Osteocyte (in vitro differentiated cells): ENCODE measurements around the gene PRKG1. TPM values are rescaled to one million over a fixed set of nuclear protein-coding genes. Genes with fewer than 3 reads are reported as not detected.

ENCODE experiments used
- DNase-seq: peaks from one replicate; pipeline ENCODE4 v3.0.0; 2021; ENCODE audit warnings: mixed read lengths; ENCODE audit not compliant: unreplicated experiment; ENCODE audit errors: extremely low spot score
- H3K27ac Mint-ChIP-seq: one replicate; pipeline ENCODE4 v1.8.0; 2021; ENCODE audit warnings: mild to moderate bottlenecking, mixed read lengths; ENCODE audit not compliant: unreplicated experiment
- H3K27me3 Mint-ChIP-seq: one replicate; pipeline ENCODE4 v1.8.0; 2021; ENCODE audit warnings: mixed read lengths; ENCODE audit not compliant: unreplicated experiment
- H3K36me3 Mint-ChIP-seq: one replicate; pipeline ENCODE4 v1.8.0; 2021; ENCODE audit warnings: mixed read lengths; ENCODE audit not compliant: unreplicated experiment
- H3K4me1 Mint-ChIP-seq: one replicate; pipeline ENCODE4 v1.8.0; 2021; ENCODE audit warnings: mixed read lengths; ENCODE audit not compliant: unreplicated experiment
- H3K4me3 Mint-ChIP-seq: one replicate; pipeline ENCODE4 v1.8.0; 2021; ENCODE audit warnings: mild to moderate bottlenecking, moderate library complexity, mixed read lengths; ENCODE audit not compliant: unreplicated experiment
- H3K9me3 Mint-ChIP-seq: one replicate; pipeline ENCODE4 v1.8.0; 2021; ENCODE audit warnings: mixed read lengths; ENCODE audit not compliant: unreplicated experiment
- total RNA-seq: library from RNA; stranded (reverse); gene quantifications from 2 replicates; pipeline ENCODE4 v1.2.1, GENCODE V29; 2021
- TF ChIP-seq, protein P1 (sequence below): fragments of 200-600 bp; sonication (generic); IDR thresholded peaks from 2 replicates; pipeline ENCODE4 v1.5.0; 2021; ENCODE audit warnings: antibody characterized with exemption, mild to moderate bottlenecking, moderate library complexity

PRKG1 gene
- total RNA-seq, 1 donor from 2014 or later: 10.8 TPM

DNA sequence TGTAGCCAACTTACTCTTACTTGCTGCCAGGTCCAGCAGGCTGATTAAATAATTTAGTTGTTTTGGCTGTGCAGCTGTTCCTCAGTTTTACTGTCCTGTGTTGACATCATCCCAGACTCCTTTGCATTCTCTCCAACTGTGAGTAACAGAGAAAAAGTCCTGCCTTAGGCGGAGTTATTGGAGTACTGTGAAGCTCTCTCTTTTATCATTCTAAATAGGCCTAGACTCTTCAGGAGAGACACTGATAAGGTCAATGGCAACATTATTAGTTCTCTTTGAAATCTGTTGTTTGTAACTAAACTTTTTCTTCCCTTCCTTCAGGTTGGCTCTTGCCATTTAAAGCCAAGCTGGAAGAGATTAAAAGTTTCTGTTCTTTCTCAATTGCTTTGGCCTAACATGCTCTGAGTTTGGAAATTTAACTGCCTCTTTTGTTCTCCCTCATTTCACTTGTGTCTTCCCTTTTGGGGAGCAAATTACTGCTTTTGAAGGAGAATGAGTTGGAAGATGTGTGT lies 840.8 kb downstream of the PRKG1 start:
- Mint-ChIP-seq H3K4me3 (no peak overlapping the region), H3K9me3 (no peaks in the 10 kb centered on the region), H3K4me1 (peaks cover 7% of the 10 kb centered on the region), H3K27ac (no peak overlapping the region), H3K36me3 (no peaks in the 10 kb centered on the region), H3K27me3 (no peaks in the 10 kb centered on the region)
- DNase-seq: no peak
- TF ChIP-seq, protein P1, sequence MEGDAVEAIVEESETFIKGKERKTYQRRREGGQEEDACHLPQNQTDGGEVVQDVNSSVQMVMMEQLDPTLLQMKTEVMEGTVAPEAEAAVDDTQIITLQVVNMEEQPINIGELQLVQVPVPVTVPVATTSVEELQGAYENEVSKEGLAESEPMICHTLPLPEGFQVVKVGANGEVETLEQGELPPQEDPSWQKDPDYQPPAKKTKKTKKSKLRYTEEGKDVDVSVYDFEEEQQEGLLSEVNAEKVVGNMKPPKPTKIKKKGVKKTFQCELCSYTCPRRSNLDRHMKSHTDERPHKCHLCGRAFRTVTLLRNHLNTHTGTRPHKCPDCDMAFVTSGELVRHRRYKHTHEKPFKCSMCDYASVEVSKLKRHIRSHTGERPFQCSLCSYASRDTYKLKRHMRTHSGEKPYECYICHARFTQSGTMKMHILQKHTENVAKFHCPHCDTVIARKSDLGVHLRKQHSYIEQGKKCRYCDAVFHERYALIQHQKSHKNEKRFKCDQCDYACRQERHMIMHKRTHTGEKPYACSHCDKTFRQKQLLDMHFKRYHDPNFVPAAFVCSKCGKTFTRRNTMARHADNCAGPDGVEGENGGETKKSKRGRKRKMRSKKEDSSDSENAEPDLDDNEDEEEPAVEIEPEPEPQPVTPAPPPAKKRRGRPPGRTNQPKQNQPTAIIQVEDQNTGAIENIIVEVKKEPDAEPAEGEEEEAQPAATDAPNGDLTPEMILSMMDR: no peak

DNA sequence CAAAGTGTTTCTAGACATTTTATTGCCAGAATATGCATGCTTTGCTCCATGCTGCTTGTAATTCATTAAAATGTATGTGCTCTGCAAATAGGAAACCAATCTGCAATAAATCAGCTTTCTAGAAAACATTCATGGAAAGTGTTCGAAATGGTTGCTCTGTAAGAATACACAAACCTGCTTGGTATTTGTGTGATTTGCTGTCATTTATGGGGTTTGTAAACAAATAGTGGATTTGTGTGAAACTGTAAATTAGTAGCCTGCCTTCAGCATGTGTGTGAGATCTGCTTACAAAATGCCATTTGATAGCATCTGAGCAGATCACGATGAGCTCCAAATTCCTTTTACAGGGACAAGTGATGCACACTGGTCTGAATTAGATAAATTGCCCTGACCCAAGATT lies 844.2 kb downstream of the PRKG1 start:
- no peak overlapping the region for H3K4me3 Mint-ChIP-seq
- no peak overlapping the region for H3K27ac Mint-ChIP-seq
- H3K9me3 Mint-ChIP-seq: no peaks in the 10 kb centered on the region
- peaks cover 10% of the 10 kb centered on the region for H3K4me1 Mint-ChIP-seq
- H3K27me3 Mint-ChIP-seq: no peaks in the 10 kb centered on the region
- no peaks in the 10 kb centered on the region for H3K36me3 Mint-ChIP-seq
- no peak for DNase-seq
- TF ChIP-seq, protein P1: no peak

DNA sequence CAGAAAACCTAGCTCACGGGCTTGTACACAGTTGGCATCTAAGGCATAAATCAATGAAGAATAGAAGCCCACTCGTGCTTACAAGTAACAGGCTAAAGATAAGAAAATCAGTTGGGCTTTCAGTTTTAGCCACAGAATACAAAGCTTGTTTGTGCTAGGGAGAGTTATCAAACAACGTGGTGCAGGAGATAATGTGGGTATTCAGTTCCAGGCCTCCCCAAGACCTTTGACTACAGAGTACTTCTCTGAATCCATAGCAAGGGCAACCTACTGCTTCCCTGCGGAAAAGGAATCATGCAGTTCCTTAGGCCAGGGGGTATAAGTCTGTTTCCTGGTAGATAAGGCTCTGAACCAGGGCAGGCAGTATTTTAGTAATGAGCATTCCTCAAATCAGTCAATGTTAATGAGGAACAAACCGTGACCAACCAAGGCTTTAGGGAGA lies 844.6 kb downstream of the PRKG1 start:
- no peak overlapping the region for H3K27ac Mint-ChIP-seq
- H3K4me1 Mint-ChIP-seq: peaks cover 10% of the 10 kb centered on the region
- H3K4me3 Mint-ChIP-seq: no peak overlapping the region
- no peaks in the 10 kb centered on the region for H3K27me3 Mint-ChIP-seq
- DNase-seq: no peak
- no peaks in the 10 kb centered on the region for H3K9me3 Mint-ChIP-seq
- TF ChIP-seq, protein P1: no peak
- H3K36me3 Mint-ChIP-seq: no peaks in the 10 kb centered on the region

DNA sequence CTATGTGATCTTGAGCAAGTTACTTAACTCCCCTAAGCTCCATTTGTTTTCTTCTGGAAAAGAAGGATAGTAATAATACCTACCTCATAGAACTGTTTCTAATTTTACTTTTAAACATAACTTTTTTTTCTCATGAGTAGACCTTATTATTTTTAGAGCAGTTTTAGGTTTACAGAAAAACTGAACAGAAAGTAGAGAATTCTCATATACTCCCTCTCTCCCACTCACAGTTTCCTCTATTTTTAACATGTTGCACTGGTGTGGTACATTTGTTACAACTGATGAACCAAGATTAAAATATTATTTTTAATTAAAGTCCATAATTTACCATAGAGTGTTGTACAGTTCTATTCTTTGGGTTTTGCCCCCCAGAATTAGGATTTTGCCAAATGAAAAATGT lies 846.4 kb downstream of the PRKG1 start:
- TF ChIP-seq, protein P1: no peak
- peaks cover 10% of the 10 kb centered on the region for H3K9me3 Mint-ChIP-seq
- DNase-seq: no peak
- no peak overlapping the region for H3K4me3 Mint-ChIP-seq
- H3K4me1 Mint-ChIP-seq: peaks cover 3% of the 10 kb centered on the region
- H3K27me3 Mint-ChIP-seq: no peaks in the 10 kb centered on the region
- no peak overlapping the region for H3K27ac Mint-ChIP-seq
- no peaks in the 10 kb centered on the region for H3K36me3 Mint-ChIP-seq

DNA sequence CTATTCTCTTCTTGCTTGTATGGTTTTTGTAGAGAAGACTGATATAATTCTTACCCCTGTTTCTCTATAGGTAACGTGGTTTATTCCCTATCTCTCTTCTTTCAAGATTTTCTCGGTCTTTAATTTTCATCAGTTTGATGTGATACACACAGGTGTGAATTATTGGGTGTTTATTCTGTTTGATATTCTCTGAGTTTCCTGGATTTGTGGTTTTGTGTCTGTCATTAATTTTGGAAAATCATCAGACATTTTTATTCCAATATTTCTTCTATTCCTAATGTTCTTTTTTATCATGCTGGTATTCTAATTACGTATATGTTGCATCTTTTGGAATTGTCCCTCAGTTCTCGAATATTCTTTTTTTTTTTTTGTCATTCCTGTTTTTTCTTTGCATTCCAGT lies 850.1 kb downstream of the PRKG1 start:
- Mint-ChIP-seq H3K9me3 (peaks cover 10% of the 10 kb centered on the region), H3K27me3 (no peaks in the 10 kb centered on the region), H3K4me3 (no peak overlapping the region), H3K27ac (no peak overlapping the region), H3K36me3 (no peaks in the 10 kb centered on the region), H3K4me1 (peaks cover 8% of the 10 kb centered on the region)
- TF ChIP-seq, protein P1: no peak
- DNase-seq: no peak
